CD14-positive monocyte (primary cell): ENCODE results near the gene DNAJC9. TPM values are rescaled to one million over a fixed set of nuclear protein-coding genes. Genes with fewer than 3 reads are reported as not detected.

Experiments used
- DNase-seq, 3 donors: peaks; one replicate each; pipeline ENCODE4 v3.0.0-alpha.2; 2011 to 2022
- H2AFZ ChIP-seq: 2 replicates; pipeline ENCODE4 v1.6.0; 2012; ENCODE audit warnings: mild to moderate bottlenecking, low read depth, low read length, inconsistent platforms; ENCODE audit not compliant: insufficient read depth, poor library complexity, severe bottlenecking
- H3K27ac ChIP-seq, 2 donors: 1 replicate in 1 of 2; 2 replicates in 1 of 2; pipeline ENCODE4 v1.5.1; 2012 to 2013; ENCODE audit warnings: low read length in 2 of 2, control low read depth in 1 of 2, inconsistent platforms in 1 of 2, low read depth in 1 of 2, mild to moderate bottlenecking in 1 of 2
- H3K27me3 ChIP-seq, 2 donors: one replicate each; pipeline versions ENCODE4 v1.6.0 to v1.6.1; 2011 to 2013; ENCODE audit warnings: low read length in 2 of 2; ENCODE audit not compliant: control insufficient read depth in 2 of 2, insufficient read depth in 2 of 2
- H3K36me3 ChIP-seq, 2 donors: replicated peaks in 1 of 2; 1 replicate in 1 of 2; 2 replicates in 1 of 2; pipeline versions ENCODE4 v1.5.1 to v1.6.1; 2012 to 2013; ENCODE audit warnings: low read length in 2 of 2, control low read depth in 1 of 2, inconsistent platforms in 1 of 2, mild to moderate bottlenecking in 1 of 2; ENCODE audit not compliant: insufficient read depth in 2 of 2, control insufficient read depth in 1 of 2
- H3K4me1 ChIP-seq, 2 donors: 1 replicate in 1 of 2; 2 replicates in 1 of 2; pipeline versions ENCODE4 v1.5.1 to v1.6.1; 2012 to 2013; ENCODE audit warnings: low read length in 2 of 2, control low read depth in 1 of 2, inconsistent platforms in 1 of 2, mild to moderate bottlenecking in 1 of 2, moderate library complexity in 1 of 2; ENCODE audit not compliant: insufficient read depth in 2 of 2, control insufficient read depth in 1 of 2
- H3K4me2 ChIP-seq: replicated peaks from 2 replicates; pipeline ENCODE3; 2012; ENCODE audit warnings: low read length, moderate library complexity, mild to moderate bottlenecking; ENCODE audit not compliant: poor library complexity, severe bottlenecking; ENCODE audit errors: extremely low read depth
- H3K4me3 ChIP-seq, 3 experiments: fragments of 200-600 bp in 1 of 3; sonication (generic) in 1 of 3; replicated peaks in 1 of 3; 1 replicate in 2 of 3; 2 replicates in 1 of 3; pipeline ENCODE4 v1.5.1; 2011 to 2013; ENCODE audit warnings: low read length in 3 of 3, mild to moderate bottlenecking in 3 of 3, control low read depth in 2 of 3, low read depth in 2 of 3, inconsistent platforms in 1 of 3, moderate library complexity in 1 of 3
- H3K79me2 ChIP-seq: 2 replicates; pipeline ENCODE4 v1.6.0; 2012; ENCODE audit warnings: mild to moderate bottlenecking, control low read depth, inconsistent platforms, low read length, moderate library complexity; ENCODE audit not compliant: insufficient read depth
- H3K9ac ChIP-seq: 2 replicates; pipeline ENCODE4 v1.6.0; 2017; ENCODE audit warnings: low read length, mild to moderate bottlenecking; ENCODE audit not compliant: insufficient read depth, poor library complexity, severe bottlenecking
- H3K9me3 ChIP-seq, 2 donors: replicated peaks in 1 of 2; 1 replicate in 1 of 2; 2 replicates in 1 of 2; pipeline versions ENCODE4 v1.5.1 to v1.6.1; 2012 to 2013; ENCODE audit warnings: low read length in 2 of 2, control low read depth in 1 of 2; ENCODE audit not compliant: control insufficient read depth in 1 of 2, insufficient read depth in 1 of 2
- H4K20me1 ChIP-seq: 2 replicates; pipeline ENCODE4 v1.6.0; 2012; ENCODE audit warnings: mild to moderate bottlenecking, low read length, control low read depth, moderate library complexity; ENCODE audit not compliant: insufficient read depth
- H3K27ac Mint-ChIP-seq, 7 donors: one replicate each; pipeline ENCODE4 v1.8.0; 2020; ENCODE audit warnings: mild to moderate bottlenecking in 7 of 7, mixed read lengths in 7 of 7, moderate library complexity in 6 of 7, inconsistent platforms in 2 of 7
- H3K27me3 Mint-ChIP-seq, 3 donors: one replicate each; pipeline ENCODE4 v1.8.0; 2021 to 2022; ENCODE audit warnings: low read depth in 3 of 3, mild to moderate bottlenecking in 3 of 3, mixed read lengths in 3 of 3, moderate library complexity in 3 of 3, inconsistent platforms in 1 of 3
- H3K36me3 Mint-ChIP-seq, 2 donors: one replicate each; pipeline ENCODE4 v1.8.0; 2020; ENCODE audit warnings: mixed read lengths in 2 of 2, inconsistent platforms in 1 of 2, mild to moderate bottlenecking in 1 of 2
- H3K4me1 Mint-ChIP-seq: one replicate; pipeline ENCODE4 v1.8.0; 2020; ENCODE audit warnings: mild to moderate bottlenecking, mixed read lengths
- H3K4me3 Mint-ChIP-seq, 2 donors: one replicate each; pipeline ENCODE4 v1.8.0; 2020; ENCODE audit warnings: mild to moderate bottlenecking in 2 of 2, mixed read lengths in 2 of 2, moderate library complexity in 1 of 2
- H3K9me3 Mint-ChIP-seq, 7 donors: one replicate each; pipeline ENCODE4 v1.8.0; 2020 to 2022; ENCODE audit warnings: mixed read lengths in 7 of 7, mild to moderate bottlenecking in 6 of 7, moderate library complexity in 6 of 7, inconsistent platforms in 2 of 7
- CTCF ChIP-seq: fragments of 200-600 bp; IDR thresholded peaks from one replicate; pipeline ENCODE4 v1.8.0; 2022; ENCODE audit warnings: antibody characterized with exemption, mild to moderate bottlenecking
- WGBS: methylation state at CpG from one replicate; pipeline ENCODE4 v1.1.5; 2013; ENCODE audit warnings: missing lambda C conversion rate; ENCODE audit not compliant: insufficient coverage; 5-methylcytosine and 5-hydroxymethylcytosine counted together
- intact Hi-C, 2 donors: fragments of 100-400 bp; cut with micrococcal nuclease; formaldehyde crosslinking; loops; one replicate each; pipeline versions ENCODE4 v1.15.0 to v1.15.1; 2023
- polyA plus RNA-seq, 3 donors: library from polyadenylated mRNA; depleted of rRNA in 1 of 3; unstranded in 2 of 3; stranded (reverse) in 1 of 3; fragments of 300-500 nt in 2 of 3; fragments of >200 nt in 1 of 3; fragmentation: Illumina TruSeq in 2 of 3; gene quantifications; 1 replicate in 2 of 3; 2 replicates in 1 of 3; pipeline ENCODE4 v1.2.3, GENCODE V29; 2012 to 2021

Gene DNAJC9
- polyA plus RNA-seq, 3 donors, result 2.3 to 7.2 (median 2.4) TPM

DNA sequence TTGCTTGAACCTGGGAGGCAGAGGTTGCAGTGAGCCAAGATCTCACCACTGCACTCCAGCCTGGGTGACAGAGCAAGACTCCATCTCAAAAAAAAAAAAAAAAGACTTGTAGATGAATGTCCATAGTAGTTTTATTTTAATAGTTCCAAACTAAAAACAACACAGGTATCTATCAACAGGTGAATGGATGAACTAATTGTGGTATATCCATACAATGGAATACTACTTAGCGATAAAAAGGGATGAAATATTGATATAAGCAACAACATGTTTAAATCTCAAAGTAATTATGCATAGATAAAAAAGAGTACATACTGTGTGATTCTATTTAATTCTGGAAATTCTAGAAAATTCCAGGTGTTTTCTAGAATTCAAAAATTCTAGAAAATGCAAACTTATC, 42.9 kb upstream of the DNAJC9 start:
- intact Hi-C loops, result no loop called here

GRCh38 chr10:73287441-73287840, 40.4 kb upstream of the DNAJC9 start:
- Histone ChIP-seq H3K27me3 (no peaks in the 10 kb centered on the region), H3K27ac (no peak overlapping the region), H3K79me2 (no peaks in the 10 kb centered on the region), H3K4me1 (no peaks in the 10 kb centered on the region), H3K4me2 (no peak overlapping the region), H3K9ac (no peak overlapping the region), H3K4me3 (no peak overlapping the region), H3K36me3 (no peaks in the 10 kb centered on the region), H2AFZ (no peak overlapping the region), H3K9me3 (no peaks in the 10 kb centered on the region), H4K20me1 (no peaks in the 10 kb centered on the region)
- no peaks in the 10 kb centered on the region for H3K36me3 Mint-ChIP-seq
- DNase-seq, result peak; percentile 24 to 47 (median 29)
- H3K27me3 Mint-ChIP-seq, result peaks cover 0 to 2% (median 0%) of the 10 kb centered on the region in 3 donors
- no CpG with 5 or more reads among the region's 1 CpG for WGBS
- H3K9me3 Mint-ChIP-seq, result peaks cover 0 to 6% (median 3%) of the 10 kb centered on the region in 7 donors
- H3K27ac Mint-ChIP-seq, result peak overlapping the region in 5 of 7 donors; percentile 12 to 75 (median 22)
- H3K4me3 Mint-ChIP-seq, result no peak overlapping the region
- intact Hi-C loops, result no loop called here
- H3K4me1 Mint-ChIP-seq, result peaks cover 4% of the 10 kb centered on the region
- TF ChIP-seq CTCF, result no peak

More for the DNA sequence above, 42.9 kb upstream of the DNAJC9 start:
- no peaks in the 10 kb centered on the region for H3K36me3 Mint-ChIP-seq
- TF ChIP-seq CTCF, result no peak
- H3K27ac Mint-ChIP-seq, result no peak overlapping the region
- H3K4me3 Mint-ChIP-seq, result no peak overlapping the region
- Histone ChIP-seq H3K27me3 (no peaks in the 10 kb centered on the region), H3K4me1 (no peaks in the 10 kb centered on the region), H4K20me1 (no peaks in the 10 kb centered on the region), H3K36me3 (no peaks in the 10 kb centered on the region), H3K27ac (no peak overlapping the region), H3K79me2 (no peaks in the 10 kb centered on the region), H3K9me3 (no peaks in the 10 kb centered on the region), H3K4me2 (no peak overlapping the region), H2AFZ (no peak overlapping the region), H3K9ac (no peak overlapping the region), H3K4me3 (no peak overlapping the region)
- peaks cover 0 to 6% (median 3%) of the 10 kb centered on the region in 7 donors for H3K9me3 Mint-ChIP-seq
- H3K4me1 Mint-ChIP-seq, result peaks cover 4% of the 10 kb centered on the region
- no CpG with 5 or more reads among the region's 1 CpG for WGBS
- H3K27me3 Mint-ChIP-seq, result peaks cover 0 to 3% (median 2%) of the 10 kb centered on the region in 3 donors
- DNase-seq, result no peak
